Liver (tissue), 9 donors: ENCODE data around the gene SDR9C7. TPM values are rescaled to one million over a fixed set of nuclear protein-coding genes. Genes with fewer than 3 reads are reported as not detected.
A peak's percentile ranks its signal among the peaks of the same experiment; 100 is the strongest.

Experiments used
- DNase-seq: peaks from one replicate; pipeline ENCODE4 v3.0.0-alpha.2; 2017; ENCODE audit warnings: low spot score
- H3K27ac ChIP-seq, 2 donors: one replicate each; pipeline ENCODE4 v1.7.0; 2013; ENCODE audit warnings: inconsistent platforms in 2 of 2, low read length in 2 of 2, control low read depth in 1 of 2, low read depth in 1 of 2, mild to moderate bottlenecking in 1 of 2
- H3K27me3 ChIP-seq, 4 donors: one replicate each; pipeline versions ENCODE4 v1.6.1 to v1.7.0; 2013; ENCODE audit warnings: low read length in 3 of 4, inconsistent platforms in 1 of 4, mild to moderate bottlenecking in 1 of 4, moderate library complexity in 1 of 4; ENCODE audit not compliant: control insufficient read depth in 4 of 4, insufficient read depth in 4 of 4
- H3K36me3 ChIP-seq, 4 donors: one replicate each; pipeline versions ENCODE4 v1.6.1 to v1.7.0; 2013; ENCODE audit warnings: low read length in 3 of 4, mild to moderate bottlenecking in 3 of 4, low read depth in 1 of 4, moderate library complexity in 1 of 4; ENCODE audit not compliant: control insufficient read depth in 4 of 4, insufficient read depth in 3 of 4
- H3K4me1 ChIP-seq, 4 donors: one replicate each; pipeline versions ENCODE4 v1.6.1 to v1.7.0; 2013; ENCODE audit warnings: low read length in 3 of 4, mild to moderate bottlenecking in 3 of 4, moderate library complexity in 1 of 4; ENCODE audit not compliant: control insufficient read depth in 4 of 4, insufficient read depth in 4 of 4
- H3K4me3 ChIP-seq, 3 donors: one replicate each; pipeline versions ENCODE4 v1.6.1 to v1.7.0; 2013; ENCODE audit warnings: low read length in 3 of 3, control low read depth in 1 of 3, low read depth in 1 of 3, mild to moderate bottlenecking in 1 of 3
- H3K9ac ChIP-seq, 2 donors: one replicate each; pipeline ENCODE4 v1.7.0; 2013; ENCODE audit warnings: low read length in 2 of 2, mild to moderate bottlenecking in 2 of 2, moderate library complexity in 2 of 2, control low read depth in 1 of 2, low read depth in 1 of 2
- H3K9me3 ChIP-seq, 4 donors: one replicate each; pipeline versions ENCODE4 v1.6.1 to v1.7.0; 2013; ENCODE audit warnings: low read length in 3 of 4; ENCODE audit not compliant: control insufficient read depth in 4 of 4
- EGR1 ChIP-seq, 2 donors: IDR thresholded peaks; 2 replicates each; pipeline ENCODE4 v1.6.1; 2016 to 2018; ENCODE audit warnings: antibody characterized with exemption in 2 of 2, low read depth in 2 of 2
- FOXA1 ChIP-seq: IDR thresholded peaks from 2 replicates; pipeline ENCODE4 v1.6.1; 2016; ENCODE audit warnings: antibody characterized with exemption
- FOXA2 ChIP-seq: IDR thresholded peaks from 2 replicates; pipeline ENCODE4 v1.6.1; 2016; ENCODE audit warnings: antibody characterized with exemption
- GABPA ChIP-seq, 2 donors: IDR thresholded peaks in 1 of 2; conservative IDR thresholded peaks in 1 of 2; 2 replicates each; pipeline ENCODE4 v1.6.1; 2016; ENCODE audit warnings: antibody characterized with exemption in 2 of 2, mild to moderate bottlenecking in 1 of 2, moderate library complexity in 1 of 2
- HNF4A ChIP-seq, 2 donors: conservative IDR thresholded peaks; 2 replicates each; pipeline ENCODE4 v1.6.1; 2016; ENCODE audit warnings: antibody characterized with exemption in 2 of 2, mild to moderate bottlenecking in 2 of 2
- HNF4G ChIP-seq: IDR thresholded peaks from 2 replicates; pipeline ENCODE4 v1.6.1; 2016; ENCODE audit warnings: antibody characterized with exemption
- JUND ChIP-seq, 2 donors: IDR thresholded peaks; 2 replicates each; pipeline ENCODE4 v1.6.1; 2016; ENCODE audit warnings: antibody characterized with exemption in 2 of 2
- NR2F2 ChIP-seq: IDR thresholded peaks from 2 replicates; pipeline ENCODE4 v1.6.1; 2016; ENCODE audit warnings: antibody characterized with exemption
- RAD21 ChIP-seq, 2 donors: IDR thresholded peaks; 2 replicates each; pipeline ENCODE4 v1.6.1; 2016; ENCODE audit warnings: antibody characterized with exemption in 2 of 2, mild to moderate bottlenecking in 2 of 2
- RXRA ChIP-seq, 2 donors: IDR thresholded peaks; 2 replicates each; pipeline ENCODE4 v1.6.1; 2017 to 2018; ENCODE audit warnings: antibody characterized with exemption in 2 of 2, mild to moderate bottlenecking in 1 of 2
- SP1 ChIP-seq: IDR thresholded peaks from 2 replicates; pipeline ENCODE4 v1.6.1; 2018; ENCODE audit warnings: antibody characterized with exemption, mild to moderate bottlenecking
- TAF1 ChIP-seq: conservative IDR thresholded peaks from 2 replicates; pipeline ENCODE4 v1.6.1; 2016; ENCODE audit warnings: antibody characterized with exemption, mild to moderate bottlenecking
- YY1 ChIP-seq: IDR thresholded peaks from 2 replicates; pipeline ENCODE4 v1.6.1; 2016; ENCODE audit warnings: antibody characterized with exemption, mild to moderate bottlenecking
- ZBTB33 ChIP-seq: IDR thresholded peaks from 2 replicates; pipeline ENCODE4 v1.6.1; 2016; ENCODE audit warnings: antibody characterized with exemption
- WGBS: extraction: QIAGEN DNeasy Blood & Tissue Kit; methylation state at CpG from one replicate; pipeline ENCODE4 v1.1.7; 2013; 5-methylcytosine and 5-hydroxymethylcytosine counted together
- polyA plus RNA-seq, 2 donors: library from polyadenylated mRNA; stranded (reverse) in 1 of 2; unstranded in 1 of 2; fragments of 200-250 nt in 1 of 2; fragments of >200 nt in 1 of 2; fragmentation: Nextera tagmentation in 1 of 2; extraction: Ambion mirVana in 1 of 2; gene quantifications; one replicate each; pipeline versions ENCODE4 v1.2.1 to v1.2.3, GENCODE V29; 2013 to 2015
- total RNA-seq, 2 donors: library from RNA; depleted of rRNA; stranded (reverse); fragments of >200 nt; gene quantifications; one replicate each; pipeline ENCODE4 v1.2.3, GENCODE V29; 2014
- TF ChIP-seq, protein P1 (sequence below): IDR thresholded peaks from 2 replicates; pipeline ENCODE4 v1.6.1; 2016; ENCODE audit warnings: antibody characterized with exemption
- TF ChIP-seq, protein P2 (sequence below): fragments of 150-350 bp; IDR thresholded peaks from 2 replicates; pipeline ENCODE4 v1.5.1; 2017; ENCODE audit warnings: improper control_type of control experiment, low read depth, low read length; ENCODE audit not compliant: missing input control
- TF ChIP-seq, protein P3 (sequence below): IDR thresholded peaks from 2 replicates; pipeline ENCODE4 v1.6.1; 2016; ENCODE audit warnings: antibody characterized with exemption, mild to moderate bottlenecking
- TF ChIP-seq, protein P4 (sequence below): IDR thresholded peaks from 2 replicates; pipeline ENCODE4 v1.6.1; 2016; ENCODE audit warnings: antibody characterized with exemption
- donor health status: healthy.
- donor health status: healthy.
- donor health status: healthy.
- donor health status: healthy.
- donor health status: healthy.

Gene SDR9C7
- total and polyA plus RNA-seq, 4 donors: not detected

GRCh38 chr12:56955631-56956256 lies 21.5 kb upstream of the SDR9C7 start:
- Histone ChIP-seq H3K9me3 (no peaks in the 10 kb centered on the region), H3K27ac (peak overlapping the region; percentile 71 to 80), H3K9ac (peak overlapping the region; percentile 20 to 93), H3K36me3 (peaks cover 17 to 45% (median 24%) of the 10 kb centered on the region in 4 donors), H3K4me1 (peaks cover 11 to 45% (median 26%) of the 10 kb centered on the region in 4 donors), H3K27me3 (no peaks in the 10 kb centered on the region), H3K4me3 (peak overlapping the region; percentile 50 to 93 (median 74))
- TF ChIP-seq NR2F2 (no peak), RAD21 (IDR thresholded peaks at IDR 0.05) (peak; percentile 37 to 50), FOXA1 (no peak), HNF4A (conservative IDR thresholded peaks at IDR 0.05) (peak; percentile 60 to 66), SP1 (peak; percentile 27), YY1 (peak; percentile 93), FOXA2 (no peak), EGR1 (IDR thresholded peaks at IDR 0.05; ENCODE audit: low read depth in 2 of 2) (no peak), TAF1 (peak; percentile 68), JUND (IDR thresholded peaks at IDR 0.05) (peak in 1 of 2 donors; percentile 57), RXRA (IDR thresholded peaks at IDR 0.05) (peak; percentile 68 to 77), GABPA (IDR thresholded peaks at IDR 0.05 in 1 of 2, conservative IDR thresholded peaks at IDR 0.05 in 1 of 2) (no peak), HNF4G (no peak), ZBTB33 (peak; percentile 9)
- TF ChIP-seq, protein P1, sequence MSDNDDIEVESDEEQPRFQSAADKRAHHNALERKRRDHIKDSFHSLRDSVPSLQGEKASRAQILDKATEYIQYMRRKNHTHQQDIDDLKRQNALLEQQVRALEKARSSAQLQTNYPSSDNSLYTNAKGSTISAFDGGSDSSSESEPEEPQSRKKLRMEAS: no peak
- TF ChIP-seq, protein P2, sequence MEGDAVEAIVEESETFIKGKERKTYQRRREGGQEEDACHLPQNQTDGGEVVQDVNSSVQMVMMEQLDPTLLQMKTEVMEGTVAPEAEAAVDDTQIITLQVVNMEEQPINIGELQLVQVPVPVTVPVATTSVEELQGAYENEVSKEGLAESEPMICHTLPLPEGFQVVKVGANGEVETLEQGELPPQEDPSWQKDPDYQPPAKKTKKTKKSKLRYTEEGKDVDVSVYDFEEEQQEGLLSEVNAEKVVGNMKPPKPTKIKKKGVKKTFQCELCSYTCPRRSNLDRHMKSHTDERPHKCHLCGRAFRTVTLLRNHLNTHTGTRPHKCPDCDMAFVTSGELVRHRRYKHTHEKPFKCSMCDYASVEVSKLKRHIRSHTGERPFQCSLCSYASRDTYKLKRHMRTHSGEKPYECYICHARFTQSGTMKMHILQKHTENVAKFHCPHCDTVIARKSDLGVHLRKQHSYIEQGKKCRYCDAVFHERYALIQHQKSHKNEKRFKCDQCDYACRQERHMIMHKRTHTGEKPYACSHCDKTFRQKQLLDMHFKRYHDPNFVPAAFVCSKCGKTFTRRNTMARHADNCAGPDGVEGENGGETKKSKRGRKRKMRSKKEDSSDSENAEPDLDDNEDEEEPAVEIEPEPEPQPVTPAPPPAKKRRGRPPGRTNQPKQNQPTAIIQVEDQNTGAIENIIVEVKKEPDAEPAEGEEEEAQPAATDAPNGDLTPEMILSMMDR: no peak
- TF ChIP-seq, protein P3, sequence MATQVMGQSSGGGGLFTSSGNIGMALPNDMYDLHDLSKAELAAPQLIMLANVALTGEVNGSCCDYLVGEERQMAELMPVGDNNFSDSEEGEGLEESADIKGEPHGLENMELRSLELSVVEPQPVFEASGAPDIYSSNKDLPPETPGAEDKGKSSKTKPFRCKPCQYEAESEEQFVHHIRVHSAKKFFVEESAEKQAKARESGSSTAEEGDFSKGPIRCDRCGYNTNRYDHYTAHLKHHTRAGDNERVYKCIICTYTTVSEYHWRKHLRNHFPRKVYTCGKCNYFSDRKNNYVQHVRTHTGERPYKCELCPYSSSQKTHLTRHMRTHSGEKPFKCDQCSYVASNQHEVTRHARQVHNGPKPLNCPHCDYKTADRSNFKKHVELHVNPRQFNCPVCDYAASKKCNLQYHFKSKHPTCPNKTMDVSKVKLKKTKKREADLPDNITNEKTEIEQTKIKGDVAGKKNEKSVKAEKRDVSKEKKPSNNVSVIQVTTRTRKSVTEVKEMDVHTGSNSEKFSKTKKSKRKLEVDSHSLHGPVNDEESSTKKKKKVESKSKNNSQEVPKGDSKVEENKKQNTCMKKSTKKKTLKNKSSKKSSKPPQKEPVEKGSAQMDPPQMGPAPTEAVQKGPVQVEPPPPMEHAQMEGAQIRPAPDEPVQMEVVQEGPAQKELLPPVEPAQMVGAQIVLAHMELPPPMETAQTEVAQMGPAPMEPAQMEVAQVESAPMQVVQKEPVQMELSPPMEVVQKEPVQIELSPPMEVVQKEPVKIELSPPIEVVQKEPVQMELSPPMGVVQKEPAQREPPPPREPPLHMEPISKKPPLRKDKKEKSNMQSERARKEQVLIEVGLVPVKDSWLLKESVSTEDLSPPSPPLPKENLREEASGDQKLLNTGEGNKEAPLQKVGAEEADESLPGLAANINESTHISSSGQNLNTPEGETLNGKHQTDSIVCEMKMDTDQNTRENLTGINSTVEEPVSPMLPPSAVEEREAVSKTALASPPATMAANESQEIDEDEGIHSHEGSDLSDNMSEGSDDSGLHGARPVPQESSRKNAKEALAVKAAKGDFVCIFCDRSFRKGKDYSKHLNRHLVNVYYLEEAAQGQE: peak; percentile 34
- TF ChIP-seq, protein P4, sequence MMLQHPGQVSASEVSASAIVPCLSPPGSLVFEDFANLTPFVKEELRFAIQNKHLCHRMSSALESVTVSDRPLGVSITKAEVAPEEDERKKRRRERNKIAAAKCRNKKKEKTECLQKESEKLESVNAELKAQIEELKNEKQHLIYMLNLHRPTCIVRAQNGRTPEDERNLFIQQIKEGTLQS: peak; percentile 83
- peak; percentile 30 for DNase-seq
- 22% methylated on average over 2 of the region's 2 CpGs for WGBS
